GM12801 (cell line): ENCODE results near the gene FRMPD4.

Source experiments
- CTCF ChIP-seq: IDR thresholded peaks from one replicate; pipeline ENCODE4 v1.5.1; 2011; ENCODE audit warnings: control low read depth; ENCODE audit not compliant: insufficient read length; ENCODE audit errors: extremely low read depth

FRMPD4 gene

DNA sequence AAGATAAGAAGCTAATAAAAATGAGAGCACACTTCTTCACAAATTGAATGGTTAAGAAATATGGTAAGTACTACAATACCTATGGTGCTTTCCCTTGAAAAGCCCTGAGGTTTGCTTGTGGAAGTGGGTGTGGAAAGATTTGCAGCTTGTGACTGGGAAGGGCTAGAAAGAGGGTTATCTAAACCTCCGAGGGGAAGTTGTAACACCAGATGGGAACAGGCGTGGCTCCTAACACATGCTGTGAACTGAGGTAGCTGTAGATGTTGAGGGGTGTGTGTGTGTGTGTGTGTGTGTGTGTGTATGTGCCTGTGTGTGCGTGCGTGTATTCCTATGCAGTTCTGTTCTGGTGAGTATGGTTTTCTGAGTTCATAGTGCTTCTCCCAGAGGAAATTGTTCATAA, 21.5 kb downstream of the FRMPD4 start:
- no peak for TF ChIP-seq CTCF

GRCh38 chrX:12162420-12162819, 24.1 kb downstream of the FRMPD4 start:
- no peak for TF ChIP-seq CTCF

GRCh38 chrX:12170755-12171154, 32.5 kb downstream of the FRMPD4 start:
- TF ChIP-seq CTCF = no peak

DNA sequence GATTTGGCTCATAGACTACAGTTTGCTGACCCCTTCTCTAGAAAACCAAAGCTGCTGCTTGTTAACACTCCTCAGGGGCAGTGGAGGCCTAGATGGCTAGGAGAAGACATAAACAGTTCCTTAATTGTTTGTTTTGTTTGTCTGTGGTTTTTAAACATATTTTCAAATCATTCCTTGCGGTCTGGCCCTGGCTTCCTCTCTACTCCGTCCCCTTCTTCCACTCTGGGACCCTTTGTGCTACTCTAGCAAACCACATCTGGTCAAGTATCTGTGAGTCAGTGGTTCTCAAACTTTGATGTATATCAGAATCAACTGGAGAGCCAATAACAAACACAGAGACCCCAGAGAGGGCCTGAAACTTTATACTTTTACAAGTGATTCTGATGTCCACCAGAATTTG, 36.1 kb downstream of the FRMPD4 start:
- no peak for TF ChIP-seq CTCF

- TF ChIP-seq CTCF = no peak
Measured at GRCh38 chrX:12197030-12197429, 58.8 kb downstream of the FRMPD4 start.

GRCh38 chrX:12206413-12206812, 68.1 kb downstream of the FRMPD4 start:
- TF ChIP-seq CTCF = no peak

DNA sequence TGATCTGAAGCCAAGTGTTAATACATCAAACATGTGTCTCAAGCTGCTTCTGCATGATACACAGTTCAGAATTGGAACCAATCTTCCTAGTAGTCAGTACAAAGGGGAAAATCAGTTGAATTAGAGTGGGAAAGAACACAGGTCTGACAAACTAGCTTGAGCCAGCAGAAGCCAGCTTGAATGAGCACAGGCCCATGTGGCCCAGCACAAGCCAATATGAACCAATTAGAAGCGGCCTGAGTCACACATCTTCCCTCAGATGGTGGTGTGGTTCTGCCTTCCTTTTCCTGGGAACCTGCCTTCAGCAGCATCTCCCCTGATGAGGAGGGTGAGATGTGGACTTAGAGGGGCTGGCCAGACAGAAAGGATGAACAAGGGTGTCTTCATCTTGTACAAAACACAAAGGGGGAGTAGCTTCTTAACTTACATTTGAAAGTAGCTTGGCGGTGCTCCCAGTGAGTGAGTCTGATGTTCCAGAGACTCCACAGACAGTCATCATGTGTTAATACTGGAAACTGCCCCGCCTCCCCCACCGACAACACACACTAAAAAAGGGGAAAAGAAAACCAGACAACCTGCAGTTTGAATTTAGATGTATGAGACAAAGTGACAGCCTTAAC, 72.0 kb downstream of the FRMPD4 start:
- no peak for TF ChIP-seq CTCF
